NCI-H82 treated with DMSO at 0.1 percent for 48 hours (cell line): ENCODE measurements around the gene RUNX1.
A peak's percentile ranks its signal among the peaks of the same experiment; 100 is the strongest.

Experiments used
- DNase-seq: peaks from one replicate; lab custom pipeline; 2025; ENCODE audit not compliant: unreplicated experiment; lab: John Stamatoyannopoulos, UW

The RUNX1 gene

GRCh38 chr21:35062016-35062415 is 12.9 kb upstream of the RUNX1 start:
- DNase-seq = no peak

- DNase-seq = no peak
Measured at GRCh38 chr21:35059742-35060141, 10.6 kb upstream of the RUNX1 start.

GRCh38 chr21:35058058-35058457 is 9.0 kb upstream of the RUNX1 start:
- DNase-seq = no peak

GRCh38 chr21:35057428-35057827 is 8.3 kb upstream of the RUNX1 start:
- no peak for DNase-seq

- DNase-seq = peak; percentile 10
Measured at GRCh38 chr21:35053356-35054096, 4.4 kb upstream of the RUNX1 start.

GRCh38 chr21:35052801-35053200 is 3.7 kb upstream of the RUNX1 start:
- DNase-seq = no peak

GRCh38 chr21:35051287-35051818 is 2.3 kb upstream of the RUNX1 start:
- peak; percentile 35 for DNase-seq

- no peak for DNase-seq
Measured at GRCh38 chr21:35050348-35051286, 1.5 kb upstream of the RUNX1 start.

- DNase-seq = no peak
Measured at GRCh38 chr21:35048183-35048601, 910 bp downstream of the RUNX1 start.

GRCh38 chr21:35046880-35047229 is 2.2 kb downstream of the RUNX1 start:
- no peak for DNase-seq

GRCh38 chr21:35046263-35046624 is 2.9 kb downstream of the RUNX1 start:
- no peak for DNase-seq

GRCh38 chr21:35045542-35046262 is 3.4 kb downstream of the RUNX1 start:
- no peak for DNase-seq

GRCh38 chr21:35044770-35045541 is 4.1 kb downstream of the RUNX1 start:
- no peak for DNase-seq

GRCh38 chr21:35044128-35044527 is 5.0 kb downstream of the RUNX1 start:
- DNase-seq = no peak

- DNase-seq = no peak
Measured at GRCh38 chr21:35043549-35043948, 5.6 kb downstream of the RUNX1 start.

- no peak for DNase-seq
Measured at GRCh38 chr21:35042836-35043235, 6.3 kb downstream of the RUNX1 start.

- DNase-seq = no peak
Measured at GRCh38 chr21:35041881-35042280, 7.2 kb downstream of the RUNX1 start.

- no peak for DNase-seq
Measured at GRCh38 chr21:35041122-35041521, 8.0 kb downstream of the RUNX1 start.

GRCh38 chr21:35039595-35040289 is 9.4 kb downstream of the RUNX1 start:
- no peak for DNase-seq

- DNase-seq = no peak
Measured at GRCh38 chr21:35038772-35039319, 10.3 kb downstream of the RUNX1 start.
